HepG2 (cell line): Measurements from ENCODE around the gene MLLT10. TPM values are rescaled to one million over a fixed set of nuclear protein-coding genes. Genes with fewer than 3 reads are reported as not detected.
A peak's percentile ranks its signal among the peaks of the same experiment; 100 is the strongest.

Experiments used
- AKAP8 ChIP-seq: sonication (generic); formaldehyde crosslinking; IDR thresholded peaks from 2 replicates; pipeline ENCODE4 v1.5.1; 2020; ENCODE audit warnings: mild to moderate bottlenecking, missing genetic modification reagents
- HDAC2 ChIP-seq: sonication (generic); formaldehyde crosslinking; IDR thresholded peaks from 2 replicates; pipeline ENCODE4 v1.4.0; 2020; ENCODE audit warnings: missing genetic modification reagents
- HMG20A ChIP-seq: IDR thresholded peaks from 2 replicates; pipeline ENCODE4 v1.6.1; 2016; ENCODE audit warnings: borderline replicate concordance
- KLF12 ChIP-seq: sonication (generic); formaldehyde crosslinking; IDR thresholded peaks from 2 replicates; pipeline ENCODE4 v1.4.0; 2020; ENCODE audit warnings: missing genetic modification reagents, borderline replicate concordance
- TBL1XR1 ChIP-seq: fragments of 150-350 bp; IDR thresholded peaks from 2 replicates; pipeline ENCODE4 v1.6.1; 2014; ENCODE audit warnings: borderline replicate concordance, low read length; ENCODE audit not compliant: partially characterized antibody
- THYN1 ChIP-seq: sonication (generic); formaldehyde crosslinking; IDR thresholded peaks from 2 replicates; pipeline ENCODE4 v1.8.1; 2023; ENCODE audit warnings: low read depth, mild to moderate bottlenecking, moderate library complexity, missing genetic modification reagents, borderline replicate concordance
- YY1 ChIP-seq: IDR thresholded peaks from 2 replicates; pipeline ENCODE4 v1.6.1; 2011; ENCODE audit warnings: low read length, low read depth, moderate library complexity, mild to moderate bottlenecking; ENCODE audit not compliant: insufficient read depth, insufficient replicate concordance
- ZNF138 ChIP-seq: sonication (generic); formaldehyde crosslinking; IDR thresholded peaks from 2 replicates; pipeline ENCODE4 v1.5.0; 2020; ENCODE audit warnings: mild to moderate bottlenecking, low read depth, missing genetic modification reagents
- ZNF24 ChIP-seq: fragments of 450-650 bp; IDR thresholded peaks from 2 replicates; pipeline ENCODE4 v1.6.1; 2017; ENCODE audit warnings: antibody characterized with exemption, mild to moderate bottlenecking
- ZNF547 ChIP-seq: sonication (generic); formaldehyde crosslinking; IDR thresholded peaks from 2 replicates; pipeline ENCODE4 v1.5.1; 2020; ENCODE audit warnings: mild to moderate bottlenecking, missing genetic modification reagents
- ZNF746 ChIP-seq: sonication (generic); formaldehyde crosslinking; IDR thresholded peaks from 2 replicates; pipeline ENCODE4 v1.8.0; 2022; ENCODE audit warnings: mild to moderate bottlenecking, missing genetic modification reagents
- polyA plus RNA-seq, 8 experiments: library from polyadenylated mRNA; depleted of rRNA in 3 of 8; stranded (reverse) in 7 of 8; unstranded in 1 of 8; fragments of >200 nt; fragmentation: Illumina TruSeq in 4 of 8; extraction: Trizol in 4 of 8; gene quantifications; 2 replicates each; pipeline versions ENCODE4 v1.2.1 to v1.2.3, GENCODE V29; 2011 to 2016; ENCODE audit warnings: low read depth in 4 of 8, missing spikeins in 1 of 8, mixed read lengths in 1 of 8; ENCODE audit not compliant: insufficient read depth in 1 of 8
- total RNA-seq, 5 experiments: library from RNA; depleted of rRNA; stranded (reverse); fragments of >200 nt; fragmentation: Illumina TruSeq; extraction: Trizol; gene quantifications; 2 replicates each; pipeline ENCODE4 v1.2.3, GENCODE V29; 2016; ENCODE audit warnings: low read depth in 1 of 5
- TF ChIP-seq, protein P1 (sequence below): sonication (generic); formaldehyde crosslinking; IDR thresholded peaks from 2 replicates; pipeline ENCODE4 v1.5.0; 2020; ENCODE audit warnings: mild to moderate bottlenecking, missing genetic modification reagents, borderline replicate concordance
- TF ChIP-seq, protein P2 (sequence below): sonication (generic); formaldehyde crosslinking; IDR thresholded peaks from 2 replicates; pipeline ENCODE4 v1.5.0; 2020; ENCODE audit warnings: mild to moderate bottlenecking, missing genetic modification reagents
- TF ChIP-seq, protein P3 (sequence below): sonication (generic); formaldehyde crosslinking; IDR thresholded peaks from 2 replicates; pipeline ENCODE4 v1.8.0; 2022; ENCODE audit warnings: missing genetic modification reagents, low read depth, mild to moderate bottlenecking, borderline replicate concordance
- TF ChIP-seq, protein P4 (sequence below): sonication (generic); formaldehyde crosslinking; IDR thresholded peaks from 2 replicates; pipeline ENCODE4 v1.4.0; 2020; ENCODE audit warnings: mild to moderate bottlenecking, missing genetic modification reagents

Gene MLLT10
- total and polyA plus RNA-seq, 2 of the 13 experiments (the other 11 are each of a cell fraction or from before 2014, with no cell fraction given): 51.3 to 84.1 TPM

DNA sequence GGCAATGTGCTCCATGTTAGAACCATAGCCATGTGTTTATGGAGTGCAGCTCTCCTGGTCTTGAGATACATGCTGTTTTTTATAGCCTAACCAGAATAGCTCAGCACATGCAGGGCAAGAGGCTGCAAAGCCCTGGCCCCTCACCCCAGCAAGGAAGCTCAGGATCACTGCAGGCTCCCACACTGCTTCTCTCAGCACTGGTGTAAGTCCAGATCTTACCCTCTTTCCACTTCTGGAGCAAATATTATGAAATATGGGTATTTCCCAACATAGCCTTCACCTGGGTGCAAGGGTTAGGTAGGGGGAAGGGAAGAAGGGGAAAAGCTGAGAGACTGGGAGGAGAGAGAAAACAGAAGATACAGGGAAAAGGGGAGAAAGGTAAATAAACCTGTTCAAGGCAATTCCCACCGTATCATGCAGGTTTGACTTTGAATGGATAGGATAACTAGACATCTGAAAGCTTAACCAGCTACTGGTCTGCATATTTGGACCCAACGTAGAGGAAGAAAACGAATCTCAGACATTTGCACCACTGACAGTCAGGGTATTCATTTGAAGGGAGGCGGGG, 28.2 kb upstream of the MLLT10 start (continued):
- TF ChIP-seq, protein P1, sequence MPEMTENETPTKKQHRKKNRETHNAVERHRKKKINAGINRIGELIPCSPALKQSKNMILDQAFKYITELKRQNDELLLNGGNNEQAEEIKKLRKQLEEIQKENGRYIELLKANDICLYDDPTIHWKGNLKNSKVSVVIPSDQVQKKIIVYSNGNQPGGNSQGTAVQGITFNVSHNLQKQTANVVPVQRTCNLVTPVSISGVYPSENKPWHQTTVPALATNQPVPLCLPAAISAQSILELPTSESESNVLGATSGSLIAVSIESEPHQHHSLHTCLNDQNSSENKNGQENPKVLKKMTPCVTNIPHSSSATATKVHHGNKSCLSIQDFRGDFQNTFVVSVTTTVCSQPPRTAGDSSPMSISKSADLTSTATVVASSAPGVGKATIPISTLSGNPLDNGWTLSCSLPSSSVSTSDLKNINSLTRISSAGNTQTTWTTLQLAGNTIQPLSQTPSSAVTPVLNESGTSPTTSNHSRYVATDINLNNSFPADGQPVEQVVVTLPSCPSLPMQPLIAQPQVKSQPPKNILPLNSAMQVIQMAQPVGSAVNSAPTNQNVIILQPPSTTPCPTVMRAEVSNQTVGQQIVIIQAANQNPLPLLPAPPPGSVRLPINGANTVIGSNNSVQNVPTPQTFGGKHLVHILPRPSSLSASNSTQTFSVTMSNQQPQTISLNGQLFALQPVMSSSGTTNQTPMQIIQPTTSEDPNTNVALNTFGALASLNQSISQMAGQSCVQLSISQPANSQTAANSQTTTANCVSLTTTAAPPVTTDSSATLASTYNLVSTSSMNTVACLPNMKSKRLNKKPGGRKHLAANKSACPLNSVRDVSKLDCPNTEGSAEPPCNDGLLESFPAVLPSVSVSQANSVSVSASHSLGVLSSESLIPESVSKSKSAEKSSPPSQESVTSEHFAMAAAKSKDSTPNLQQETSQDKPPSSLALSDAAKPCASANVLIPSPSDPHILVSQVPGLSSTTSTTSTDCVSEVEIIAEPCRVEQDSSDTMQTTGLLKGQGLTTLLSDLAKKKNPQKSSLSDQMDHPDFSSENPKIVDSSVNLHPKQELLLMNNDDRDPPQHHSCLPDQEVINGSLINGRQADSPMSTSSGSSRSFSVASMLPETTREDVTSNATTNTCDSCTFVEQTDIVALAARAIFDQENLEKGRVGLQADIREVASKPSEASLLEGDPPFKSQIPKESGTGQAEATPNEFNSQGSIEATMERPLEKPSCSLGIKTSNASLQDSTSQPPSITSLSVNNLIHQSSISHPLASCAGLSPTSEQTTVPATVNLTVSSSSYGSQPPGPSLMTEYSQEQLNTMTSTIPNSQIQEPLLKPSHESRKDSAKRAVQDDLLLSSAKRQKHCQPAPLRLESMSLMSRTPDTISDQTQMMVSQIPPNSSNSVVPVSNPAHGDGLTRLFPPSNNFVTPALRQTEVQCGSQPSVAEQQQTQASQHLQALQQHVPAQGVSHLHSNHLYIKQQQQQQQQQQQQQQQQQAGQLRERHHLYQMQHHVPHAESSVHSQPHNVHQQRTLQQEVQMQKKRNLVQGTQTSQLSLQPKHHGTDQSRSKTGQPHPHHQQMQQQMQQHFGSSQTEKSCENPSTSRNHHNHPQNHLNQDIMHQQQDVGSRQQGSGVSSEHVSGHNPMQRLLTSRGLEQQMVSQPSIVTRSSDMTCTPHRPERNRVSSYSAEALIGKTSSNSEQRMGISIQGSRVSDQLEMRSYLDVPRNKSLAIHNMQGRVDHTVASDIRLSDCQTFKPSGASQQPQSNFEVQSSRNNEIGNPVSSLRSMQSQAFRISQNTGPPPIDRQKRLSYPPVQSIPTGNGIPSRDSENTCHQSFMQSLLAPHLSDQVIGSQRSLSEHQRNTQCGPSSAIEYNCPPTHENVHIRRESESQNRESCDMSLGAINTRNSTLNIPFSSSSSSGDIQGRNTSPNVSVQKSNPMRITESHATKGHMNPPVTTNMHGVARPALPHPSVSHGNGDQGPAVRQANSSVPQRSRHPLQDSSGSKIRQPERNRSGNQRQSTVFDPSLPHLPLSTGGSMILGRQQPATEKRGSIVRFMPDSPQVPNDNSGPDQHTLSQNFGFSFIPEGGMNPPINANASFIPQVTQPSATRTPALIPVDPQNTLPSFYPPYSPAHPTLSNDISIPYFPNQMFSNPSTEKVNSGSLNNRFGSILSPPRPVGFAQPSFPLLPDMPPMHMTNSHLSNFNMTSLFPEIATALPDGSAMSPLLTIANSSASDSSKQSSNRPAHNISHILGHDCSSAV: 0 out of 2 replicates have a peak, but pooled peaks have one; percentile 21
- peak; percentile 76 for TF ChIP-seq TBL1XR1
- TF ChIP-seq, protein P2, sequence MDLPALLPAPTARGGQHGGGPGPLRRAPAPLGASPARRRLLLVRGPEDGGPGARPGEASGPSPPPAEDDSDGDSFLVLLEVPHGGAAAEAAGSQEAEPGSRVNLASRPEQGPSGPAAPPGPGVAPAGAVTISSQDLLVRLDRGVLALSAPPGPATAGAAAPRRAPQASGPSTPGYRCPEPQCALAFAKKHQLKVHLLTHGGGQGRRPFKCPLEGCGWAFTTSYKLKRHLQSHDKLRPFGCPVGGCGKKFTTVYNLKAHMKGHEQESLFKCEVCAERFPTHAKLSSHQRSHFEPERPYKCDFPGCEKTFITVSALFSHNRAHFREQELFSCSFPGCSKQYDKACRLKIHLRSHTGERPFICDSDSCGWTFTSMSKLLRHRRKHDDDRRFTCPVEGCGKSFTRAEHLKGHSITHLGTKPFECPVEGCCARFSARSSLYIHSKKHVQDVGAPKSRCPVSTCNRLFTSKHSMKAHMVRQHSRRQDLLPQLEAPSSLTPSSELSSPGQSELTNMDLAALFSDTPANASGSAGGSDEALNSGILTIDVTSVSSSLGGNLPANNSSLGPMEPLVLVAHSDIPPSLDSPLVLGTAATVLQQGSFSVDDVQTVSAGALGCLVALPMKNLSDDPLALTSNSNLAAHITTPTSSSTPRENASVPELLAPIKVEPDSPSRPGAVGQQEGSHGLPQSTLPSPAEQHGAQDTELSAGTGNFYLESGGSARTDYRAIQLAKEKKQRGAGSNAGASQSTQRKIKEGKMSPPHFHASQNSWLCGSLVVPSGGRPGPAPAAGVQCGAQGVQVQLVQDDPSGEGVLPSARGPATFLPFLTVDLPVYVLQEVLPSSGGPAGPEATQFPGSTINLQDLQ (CRISPR knock-in tag): no peak
- TF ChIP-seq HDAC2 (CRISPR knock-in tag): peak; percentile 100
- 0 out of 2 replicates have a peak, but pooled peaks have one; percentile 66 for TF ChIP-seq AKAP8 (CRISPR knock-in tag)
- TF ChIP-seq, protein P3, sequence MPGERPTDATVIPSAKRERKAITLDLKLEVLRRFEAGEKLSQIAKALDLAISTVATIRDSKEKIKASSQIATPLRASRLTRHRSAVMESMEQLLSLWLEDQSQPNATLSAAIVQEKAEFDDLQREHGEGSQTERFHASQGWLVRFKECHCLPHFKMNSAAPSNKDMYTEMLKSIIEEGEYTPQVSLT (CRISPR knock-in tag): no peak
- TF ChIP-seq YY1: peak; percentile 30
- TF ChIP-seq ZNF138 (CRISPR knock-in tag): no peak; the same call in 1 of the 2 replicates
- no peak for TF ChIP-seq KLF12 (CRISPR knock-in tag)
- TF ChIP-seq ZNF746 (CRISPR knock-in tag): peak; percentile 97
- TF ChIP-seq THYN1 (CRISPR knock-in tag): no peak
- no peak; the same call in 1 of the 2 replicates for TF ChIP-seq ZNF547 (CRISPR knock-in tag)
- peak; percentile 98 for TF ChIP-seq HMG20A
- TF ChIP-seq, protein P4, sequence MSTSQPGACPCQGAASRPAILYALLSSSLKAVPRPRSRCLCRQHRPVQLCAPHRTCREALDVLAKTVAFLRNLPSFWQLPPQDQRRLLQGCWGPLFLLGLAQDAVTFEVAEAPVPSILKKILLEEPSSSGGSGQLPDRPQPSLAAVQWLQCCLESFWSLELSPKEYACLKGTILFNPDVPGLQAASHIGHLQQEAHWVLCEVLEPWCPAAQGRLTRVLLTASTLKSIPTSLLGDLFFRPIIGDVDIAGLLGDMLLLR (CRISPR knock-in tag): no peak
- TF ChIP-seq ZNF24: no peak
